HG03025 (cell line): Measurements from ENCODE around the gene EMP2.
"Not testable (repeated sequence)": the region's sequence is repeated elsewhere in the genome, so short reads cannot be mapped to it uniquely, and the experiment has no call there.

Source experiments
- ATAC-seq: cut with Tn5 transposase; IDR thresholded peaks from one replicate; pipeline ENCODE4 v1.9.1; 2021; ENCODE audit warnings: mild to moderate bottlenecking, moderate library complexity; ENCODE audit not compliant: unreplicated experiment, low FRiP score

Gene EMP2

DNA sequence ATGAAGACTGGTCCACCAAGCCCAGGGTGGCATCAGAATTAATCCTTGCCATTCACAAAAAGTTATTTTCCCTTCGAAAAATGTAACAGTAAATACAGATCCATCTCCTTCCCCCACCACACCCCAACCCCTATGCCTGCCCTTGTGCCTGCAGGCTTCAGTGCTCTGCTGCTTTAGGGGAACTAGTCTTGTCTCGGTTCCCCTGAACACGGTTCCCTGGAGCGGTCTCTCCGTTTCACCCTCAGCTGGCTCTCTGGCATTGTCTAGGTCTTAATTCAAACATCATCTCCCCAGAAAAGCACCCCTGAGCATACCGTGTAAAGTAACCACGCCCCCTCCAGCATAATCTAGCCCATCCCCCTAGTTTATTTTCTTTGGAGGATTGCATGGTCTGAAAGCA is 25.8 kb downstream of the EMP2 start:
- ATAC-seq, result no peak

DNA sequence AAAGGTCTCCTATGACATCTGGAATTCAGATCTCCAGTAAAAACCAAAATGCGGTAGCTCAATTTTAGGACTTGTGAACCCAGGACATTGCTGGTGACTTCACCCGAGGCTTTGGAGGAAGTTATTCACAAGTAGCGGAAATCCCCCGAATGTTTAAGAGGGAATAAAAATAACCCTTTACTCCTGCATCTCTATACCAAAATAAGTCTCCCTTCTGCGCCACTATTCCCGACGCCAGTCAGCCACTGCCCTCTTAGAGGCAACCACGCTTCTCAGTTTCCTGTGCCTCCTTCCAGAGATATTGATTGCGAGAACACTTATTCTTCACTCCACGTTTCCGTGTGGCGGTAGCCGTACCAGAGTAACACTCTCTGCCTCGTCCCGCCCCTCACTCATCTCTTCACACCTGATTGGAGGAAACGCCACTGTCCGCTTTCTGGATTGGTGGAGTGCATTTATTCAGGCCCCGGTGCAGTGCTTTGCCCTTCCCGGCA is 27.4 kb downstream of the EMP2 start:
- peak; percentile 92 for ATAC-seq

DNA sequence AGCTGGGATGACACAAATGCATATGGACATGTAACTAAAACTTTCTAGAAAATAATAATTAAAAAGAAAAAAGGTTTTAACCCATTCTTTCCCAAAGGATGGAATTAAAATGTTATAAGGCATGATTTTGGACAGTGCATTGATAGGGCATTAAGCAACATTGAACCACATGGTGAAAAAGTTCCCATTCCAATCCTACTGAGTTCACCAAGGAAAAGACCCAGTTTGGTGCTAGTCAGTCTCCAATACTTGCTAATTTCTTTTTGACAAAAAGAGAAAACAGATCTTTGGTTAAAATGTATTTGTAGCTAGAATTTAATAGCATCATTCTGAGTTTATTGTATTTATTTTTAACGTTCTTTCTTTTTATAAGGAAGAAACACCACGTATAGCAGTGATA is 28.1 kb downstream of the EMP2 start:
- ATAC-seq, result no peak

DNA sequence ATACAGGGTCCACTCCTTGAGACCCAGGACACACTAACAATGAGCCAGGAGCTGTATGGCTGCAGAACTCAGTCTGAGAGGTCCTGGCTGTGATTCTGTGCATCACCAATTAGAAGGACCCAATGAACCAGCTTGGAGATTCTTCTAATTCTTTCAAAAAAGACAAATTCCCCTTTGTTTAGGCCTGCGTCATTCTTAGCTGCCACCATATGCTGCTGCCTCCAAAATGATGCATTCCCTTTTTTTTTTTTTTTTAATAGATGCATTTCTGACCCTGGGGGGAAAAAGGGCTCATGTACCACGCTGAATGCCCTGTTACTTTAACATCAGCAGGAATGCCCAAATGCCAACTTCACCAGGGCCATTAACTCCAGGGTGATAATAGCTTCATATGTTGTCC is 28.5 kb downstream of the EMP2 start:
- no peak for ATAC-seq

DNA sequence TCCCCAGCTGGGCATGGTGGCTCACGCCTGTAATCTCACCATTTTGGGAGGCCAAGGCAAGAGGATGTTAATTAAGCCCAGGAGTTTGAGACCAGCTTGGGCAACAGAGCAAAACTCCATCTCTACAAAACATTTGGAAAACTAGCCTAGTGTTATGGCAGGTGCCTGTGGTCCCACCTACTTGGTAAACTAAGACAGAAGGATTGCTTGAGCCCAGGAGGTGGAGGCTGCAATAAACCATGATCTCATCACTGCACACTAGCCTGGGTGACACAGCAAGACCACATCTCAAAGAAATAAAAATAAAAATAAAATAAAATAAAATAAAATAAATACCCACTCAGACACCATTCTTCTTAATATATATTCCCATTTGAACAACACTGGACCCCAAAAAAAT is 32.0 kb downstream of the EMP2 start:
- no peak for ATAC-seq

DNA sequence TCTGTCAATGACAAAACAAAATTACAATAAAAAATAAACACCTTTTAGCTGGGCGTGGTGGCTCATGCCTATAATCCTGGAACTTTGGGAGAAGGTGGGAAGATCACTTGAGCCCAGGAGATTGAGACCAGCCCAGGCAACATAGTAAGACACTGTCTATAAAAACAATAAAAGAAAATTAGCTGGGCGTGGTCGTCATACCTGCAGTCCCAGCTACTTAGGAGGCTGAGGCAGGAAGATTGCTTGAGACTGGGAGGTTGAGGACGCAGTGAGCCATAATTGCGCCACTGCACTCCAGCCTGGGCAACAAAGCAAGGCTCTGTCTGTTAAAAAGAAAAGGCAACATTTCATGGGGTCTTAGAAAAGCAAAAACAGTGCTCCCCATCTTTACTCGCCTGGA is 32.7 kb downstream of the EMP2 start:
- ATAC-seq, result no peak

DNA sequence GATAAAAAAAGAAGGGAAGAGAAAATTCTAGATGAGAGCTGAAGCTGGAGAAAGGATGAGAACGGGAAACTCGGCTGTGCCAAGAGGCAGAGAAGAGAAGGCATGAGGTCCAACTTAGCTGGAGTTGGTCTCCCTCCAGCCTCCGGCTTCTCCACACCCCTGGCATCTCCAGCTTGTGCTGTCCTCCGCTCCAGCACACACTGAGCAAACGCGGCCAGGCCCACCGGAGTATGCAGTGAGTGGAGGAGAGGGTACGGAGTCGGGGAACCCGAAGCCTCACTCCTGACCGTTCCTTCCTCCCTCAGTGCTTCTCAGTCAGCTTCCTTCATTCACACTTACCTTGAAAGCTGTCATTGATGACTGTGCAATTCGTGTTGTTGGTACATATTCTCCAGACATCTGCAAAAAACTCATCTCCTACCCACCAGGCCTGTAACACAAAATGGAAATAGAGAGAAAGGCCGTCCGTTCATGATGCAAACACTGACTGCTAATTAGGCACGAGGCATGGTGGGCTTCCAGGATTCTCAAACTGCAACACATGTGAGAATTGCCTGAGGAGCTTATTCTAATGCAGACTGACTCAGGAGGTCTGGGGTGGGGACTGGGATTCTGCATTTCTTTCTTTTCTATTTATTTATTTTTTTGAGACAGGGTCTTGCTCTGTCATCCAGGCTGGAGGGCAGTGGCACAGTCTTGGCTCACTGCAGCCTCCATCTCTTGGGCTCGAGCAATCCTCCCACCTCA is 37.0 kb downstream of the EMP2 start:
- no peak for ATAC-seq

DNA sequence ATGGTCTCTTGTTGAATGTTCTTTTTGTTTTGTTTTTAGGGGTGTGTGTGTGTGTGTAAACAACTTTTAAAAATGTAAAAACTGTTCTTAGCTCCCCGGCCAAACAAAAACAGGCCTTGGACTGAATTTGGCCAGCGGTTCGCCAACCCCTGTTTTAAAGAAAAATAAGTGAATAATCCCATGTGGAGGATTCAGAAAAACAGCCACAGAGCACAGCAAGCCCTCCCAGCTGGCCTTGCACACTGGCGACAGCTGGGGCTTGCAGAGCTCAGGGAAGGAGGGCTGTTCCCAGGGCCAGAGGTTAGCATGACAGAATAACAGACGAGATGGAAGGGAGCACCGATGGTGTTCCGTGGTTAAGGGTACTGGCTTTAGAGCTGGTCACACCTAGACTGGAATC is 39.0 kb downstream of the EMP2 start:
- ATAC-seq, result no peak

DNA sequence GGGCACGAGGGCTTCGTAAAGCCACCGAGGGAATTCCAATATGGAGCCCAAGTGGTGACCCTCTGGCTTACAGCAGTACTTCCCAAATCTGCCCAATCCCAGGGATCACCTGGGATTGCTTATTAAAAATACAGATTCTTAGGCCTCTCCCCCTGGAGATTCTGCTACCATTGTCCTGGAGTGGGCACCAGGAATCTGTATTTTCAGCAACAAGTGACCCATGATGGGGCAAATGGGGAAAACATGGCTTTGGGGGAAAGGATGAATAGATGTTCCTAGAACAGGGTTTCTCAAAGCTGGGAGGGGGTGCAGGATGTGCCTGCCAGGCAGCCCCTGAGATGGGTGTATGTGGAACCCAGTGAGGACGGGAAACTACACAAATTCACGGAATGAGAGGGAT is 40.6 kb downstream of the EMP2 start:
- ATAC-seq, result no peak

DNA sequence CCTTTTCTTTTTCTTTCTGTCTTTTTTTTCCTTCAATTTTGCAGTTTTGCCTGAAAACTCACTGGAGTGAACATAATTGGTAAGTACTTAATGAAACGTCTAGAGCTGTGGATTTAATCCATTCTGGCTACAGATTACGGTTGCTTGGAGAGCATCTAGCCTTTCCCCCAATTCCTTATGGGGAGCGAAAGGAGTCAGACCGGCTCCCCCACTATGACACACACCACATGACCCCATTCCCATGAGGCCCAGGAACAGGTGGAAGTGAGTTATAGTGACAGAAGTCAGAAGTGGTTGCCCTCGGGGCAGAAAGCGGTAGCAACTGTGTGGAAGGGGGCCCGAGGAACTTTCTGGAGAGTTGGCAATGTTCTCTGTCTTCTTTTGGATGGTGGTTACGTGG is 41.2 kb downstream of the EMP2 start:
- no peak for ATAC-seq

DNA sequence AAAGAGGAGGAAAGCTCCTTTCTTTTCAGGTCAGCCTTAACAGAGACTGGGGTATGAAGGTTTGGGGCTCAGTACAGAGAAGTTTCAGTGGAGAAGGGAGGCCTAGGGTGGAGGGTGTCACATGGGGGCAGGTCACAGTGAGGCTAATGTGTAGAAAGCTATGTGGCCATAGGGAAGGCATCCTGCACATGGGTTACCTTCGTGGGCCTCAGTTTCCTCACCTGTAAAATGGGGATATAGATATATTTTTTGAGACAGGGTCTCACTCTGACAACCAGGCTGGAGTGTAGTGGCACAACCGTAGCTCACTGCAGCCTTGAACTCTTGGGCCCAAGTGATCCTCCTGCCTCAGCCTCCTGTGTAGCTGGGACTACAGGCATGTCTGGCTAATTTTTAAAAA is 41.8 kb downstream of the EMP2 start:
- ATAC-seq, result no peak

DNA sequence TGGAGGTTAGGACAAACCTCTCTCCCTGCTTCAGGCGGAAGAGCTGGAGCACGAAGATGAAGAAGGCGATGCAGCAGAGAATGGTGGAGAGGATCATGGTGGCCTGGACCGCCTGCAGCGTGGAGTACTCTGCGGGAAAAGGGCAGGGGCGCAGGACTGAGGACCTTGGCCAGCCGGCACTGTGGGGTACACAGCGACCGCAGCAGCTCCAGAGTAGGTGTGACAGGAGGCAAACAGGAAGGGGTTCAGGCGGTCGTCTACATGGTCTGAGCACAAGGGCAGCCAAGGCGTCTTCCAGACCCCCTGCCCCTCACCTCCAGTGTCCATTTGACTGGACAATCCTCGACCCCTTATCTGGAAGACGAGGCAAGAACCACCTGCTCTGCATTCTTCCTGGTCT is 42.5 kb downstream of the EMP2 start:
- ATAC-seq, result no peak

DNA sequence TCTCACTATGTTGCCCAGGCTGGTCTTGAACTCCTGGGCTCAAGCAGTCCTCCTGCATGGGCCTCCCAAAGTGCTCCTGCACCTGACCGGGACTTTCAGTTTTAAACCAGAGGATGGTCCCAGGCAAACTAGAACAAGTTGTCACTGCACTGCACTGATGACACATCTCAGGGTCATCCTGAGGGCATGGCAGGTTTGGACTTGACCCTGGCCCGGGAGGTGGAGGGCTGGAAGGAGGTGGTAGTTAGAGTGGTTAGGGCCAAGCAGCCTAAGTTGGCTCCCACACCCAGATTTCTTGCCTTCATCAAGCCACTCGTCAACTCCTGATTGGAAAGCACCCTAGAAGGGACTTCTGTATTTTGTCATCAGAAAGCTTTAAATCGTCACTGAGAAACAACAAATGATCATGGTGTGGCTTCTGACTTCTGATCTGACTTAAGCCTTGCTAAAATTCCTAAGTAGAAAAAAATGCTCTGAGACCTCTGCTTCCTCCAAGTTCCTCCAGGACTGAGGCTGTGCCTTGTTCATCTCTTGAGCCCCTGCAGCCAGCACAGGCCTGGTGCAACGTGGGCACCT is 43.5 kb downstream of the EMP2 start:
- no peak for ATAC-seq

DNA sequence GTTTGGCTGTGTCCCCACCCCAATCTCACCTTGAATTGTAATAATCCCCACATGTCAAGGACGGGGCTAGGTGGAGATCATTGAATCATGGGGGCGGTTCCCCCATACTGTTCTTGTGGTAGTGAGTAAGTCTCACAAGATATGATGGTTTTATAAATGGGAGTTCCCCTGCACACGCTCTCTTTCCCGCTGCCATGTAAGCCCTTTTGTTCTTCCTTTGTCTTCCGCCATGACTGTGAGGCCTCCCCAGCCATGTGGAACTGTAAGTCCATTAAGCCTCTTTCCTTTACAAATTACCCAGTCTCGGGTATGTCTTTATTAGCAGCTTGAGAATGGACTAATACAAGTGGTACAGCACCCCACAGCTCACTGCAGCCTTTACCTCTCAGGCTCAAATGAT is 44.1 kb downstream of the EMP2 start:
- ATAC-seq, result not testable (repeated sequence)

DNA sequence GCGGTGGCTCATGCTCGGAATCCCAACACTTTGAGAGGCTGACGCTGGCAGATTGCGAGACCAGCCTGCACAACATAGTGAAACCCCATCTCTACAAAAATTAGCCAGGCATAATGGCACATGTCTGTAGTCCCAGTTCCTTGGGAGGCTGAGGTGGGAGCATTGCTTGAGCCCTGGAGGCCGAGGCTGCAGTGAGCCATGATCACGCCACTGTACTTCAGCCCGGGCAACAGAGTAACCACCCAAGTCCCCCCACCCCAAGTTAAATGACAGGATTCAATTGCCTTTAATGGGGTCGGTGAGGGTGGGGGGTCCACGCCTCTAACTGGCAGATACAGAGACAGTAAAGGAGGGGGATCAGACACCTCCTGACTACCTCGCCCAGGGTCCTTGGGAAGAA is 44.9 kb downstream of the EMP2 start:
- ATAC-seq, result no peak

DNA sequence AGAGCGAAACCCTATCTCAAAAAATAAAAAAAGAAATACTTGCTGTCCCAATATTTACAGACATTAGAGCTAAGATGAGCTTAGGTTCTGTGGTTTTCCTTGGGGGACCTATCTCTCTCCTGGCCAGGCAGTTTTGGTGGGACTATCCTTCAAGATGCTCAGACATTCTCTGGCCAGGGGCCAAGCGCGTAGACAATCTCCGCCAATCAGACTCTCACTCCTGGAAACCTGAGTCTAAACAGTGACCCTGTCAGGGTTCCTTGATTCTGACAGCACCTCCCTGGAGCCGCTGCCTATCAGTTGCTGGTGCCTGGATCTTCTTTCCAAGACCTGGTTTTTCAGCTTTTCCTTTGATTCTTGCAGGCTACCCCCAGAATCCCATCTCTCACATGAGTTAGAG is 45.6 kb downstream of the EMP2 start:
- no peak for ATAC-seq

DNA sequence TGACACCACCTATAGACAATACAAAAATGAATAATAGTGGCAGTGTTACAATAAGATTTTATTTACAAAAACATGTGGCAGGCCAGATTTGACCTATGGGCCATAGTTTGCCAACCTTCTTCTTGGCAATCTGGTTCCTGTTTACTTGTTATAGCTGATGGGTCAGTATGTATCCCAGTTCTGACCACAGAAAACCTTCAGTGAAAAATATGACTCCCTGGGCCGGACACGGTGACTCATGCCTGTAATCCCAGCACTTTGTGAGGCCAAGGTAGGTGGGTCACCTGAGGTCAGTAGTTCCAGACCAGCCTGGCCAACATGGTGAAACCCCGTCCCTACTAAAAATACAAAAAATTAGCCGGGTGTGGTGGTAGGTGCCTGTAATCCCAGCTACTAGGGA is 46.8 kb downstream of the EMP2 start:
- ATAC-seq, result not testable (repeated sequence)

DNA sequence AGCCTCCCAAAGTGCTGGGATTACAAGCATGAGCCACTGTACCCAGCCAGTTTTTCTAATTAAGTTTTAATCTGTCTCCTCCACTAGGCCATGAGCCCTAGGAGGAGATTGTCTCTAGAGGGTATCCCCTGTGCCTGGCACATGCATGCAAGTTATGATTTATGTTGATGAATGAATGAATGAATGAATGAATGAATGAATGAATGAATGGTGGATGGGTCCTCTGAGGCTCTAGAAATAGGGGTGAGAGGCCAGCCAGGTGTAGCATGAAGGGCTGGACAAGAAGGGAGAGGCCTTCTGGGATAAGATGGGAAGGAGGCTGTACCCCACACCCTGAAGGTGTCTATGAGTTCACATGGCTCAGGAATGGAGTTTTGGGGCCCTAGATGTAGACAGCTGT is 48.8 kb downstream of the EMP2 start:
- ATAC-seq, result no peak

DNA sequence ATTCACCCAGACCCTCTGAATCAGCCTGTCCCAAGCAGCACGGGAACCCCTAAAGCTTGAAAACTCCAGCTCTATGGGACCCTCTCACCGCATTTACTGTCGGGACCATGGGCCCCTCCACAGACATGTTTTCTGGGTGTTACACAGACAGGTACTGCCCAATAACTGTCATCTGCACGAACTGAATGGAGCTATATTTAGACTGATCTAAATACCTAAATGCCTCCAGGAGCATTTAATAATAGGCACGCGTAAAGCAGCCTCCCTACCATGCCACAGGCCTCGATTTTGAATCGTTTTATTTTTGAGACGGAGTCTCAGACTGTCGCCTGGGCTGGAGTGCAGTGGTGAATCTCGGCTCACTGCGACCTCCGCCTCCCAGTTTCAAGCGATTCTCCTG is 49.7 kb downstream of the EMP2 start:
- ATAC-seq, result no peak

DNA sequence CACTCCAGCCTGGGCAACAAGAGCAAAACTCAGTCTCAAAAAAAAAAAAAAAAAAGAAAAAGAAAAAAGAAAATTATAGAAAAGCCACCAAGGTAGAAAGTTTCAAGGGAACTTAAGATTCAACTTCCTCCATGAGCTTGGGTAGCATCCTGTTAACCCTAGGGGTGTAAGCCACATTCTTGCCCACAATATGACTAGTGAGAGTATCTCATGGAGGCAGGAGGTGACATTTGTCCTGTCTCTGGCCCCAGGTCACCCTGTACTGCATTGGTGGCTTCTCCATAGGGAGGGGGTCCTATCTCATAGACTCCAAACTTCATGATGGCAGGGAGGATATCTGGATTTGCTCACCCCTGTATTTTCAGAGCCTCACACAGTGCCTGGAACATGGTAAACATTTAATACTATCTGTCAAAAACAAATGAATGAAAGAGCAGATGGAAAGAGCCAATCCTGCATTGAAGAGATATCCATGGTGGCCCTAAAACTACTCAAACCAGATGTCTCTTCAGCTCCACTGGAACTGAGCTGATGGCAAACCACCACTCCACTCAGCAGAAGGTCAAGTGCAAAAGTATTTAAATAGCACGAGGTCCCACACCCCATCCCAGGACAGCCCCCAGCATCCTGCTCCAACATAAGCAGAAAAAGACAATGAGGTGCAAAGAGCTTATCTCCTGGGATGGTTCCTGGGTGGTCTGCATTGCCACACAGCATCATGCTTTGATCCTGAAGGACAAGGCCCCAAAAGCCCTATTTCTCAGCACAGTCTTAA is 50.3 kb downstream of the EMP2 start:
- ATAC-seq, result no peak

DNA sequence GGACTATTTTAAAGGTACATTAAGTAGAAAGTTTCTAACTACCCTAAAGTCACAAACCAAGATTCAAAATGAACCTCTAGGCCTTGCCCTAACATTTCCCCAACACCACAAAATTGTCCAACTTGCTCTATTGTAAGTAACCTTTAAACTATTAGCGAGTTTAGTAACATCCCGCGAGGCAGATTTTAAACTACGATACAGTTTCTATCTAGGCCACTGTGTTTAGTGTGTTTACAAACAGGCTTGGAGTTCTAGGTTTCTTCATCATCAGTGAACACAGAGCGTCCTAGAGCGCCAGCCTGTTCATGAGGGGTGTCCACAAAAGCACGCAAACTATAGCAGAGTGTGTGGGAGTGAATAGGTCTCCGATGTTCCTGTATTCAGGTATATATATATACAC is 51.8 kb downstream of the EMP2 start:
- no peak for ATAC-seq

DNA sequence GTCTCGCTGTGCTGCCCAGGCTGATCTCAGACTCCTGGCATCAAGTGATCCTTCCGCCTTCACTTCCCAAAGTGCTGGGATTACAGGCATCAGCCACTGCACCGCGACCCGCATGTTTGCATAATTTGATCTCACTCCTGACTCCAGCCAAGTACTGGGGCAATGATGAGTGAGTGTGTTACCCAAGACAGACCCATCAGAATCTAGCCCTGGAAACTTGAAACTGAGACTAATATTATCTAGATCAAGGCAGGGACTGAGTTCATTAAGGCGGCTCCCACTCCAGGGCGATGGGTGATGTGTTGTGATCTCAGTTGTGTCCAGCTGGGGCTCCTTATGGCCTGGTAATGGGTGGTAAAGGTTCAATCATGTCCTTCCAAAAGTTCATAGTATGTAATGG is 53.4 kb downstream of the EMP2 start:
- ATAC-seq, result no peak
